DND-41 (cell line): ENCODE data around the gene ATP10A.
"Not testable (repeated sequence)": the region's sequence is repeated elsewhere in the genome, so short reads cannot be mapped to it uniquely, and the experiment has no call there.

Experiments used
- ATAC-seq: fragments of 200-7000 bp; cut with Tn5 transposase; 3 replicates; pipeline ENCODE4 v1.9.1; 2021; ENCODE audit warnings: low read depth; ENCODE audit not compliant: insufficient read depth
- DNase-seq: peaks from one replicate; pipeline ENCODE4 v3.0.0-alpha.2; 2020
- H2AFZ ChIP-seq: 2 replicates; pipeline ENCODE4 v1.6.0; 2012; ENCODE audit warnings: low read depth, low read length
- H3K27ac ChIP-seq: 2 replicates; pipeline ENCODE4 v1.5.1; 2012; ENCODE audit warnings: low read length, inconsistent platforms
- H3K27me3 ChIP-seq: fragments of 200-600 bp; sonication (generic); 2 replicates; pipeline ENCODE4 v1.6.0; 2012; ENCODE audit warnings: low read length, mild to moderate bottlenecking, inconsistent platforms; ENCODE audit not compliant: insufficient read depth, poor library complexity
- H3K36me3 ChIP-seq: 2 replicates; pipeline ENCODE4 v1.5.1; 2012; ENCODE audit warnings: low read length, inconsistent platforms; ENCODE audit not compliant: insufficient read depth
- H3K4me1 ChIP-seq: 2 replicates; pipeline ENCODE4 v1.5.1; 2012; ENCODE audit warnings: mild to moderate bottlenecking, low read length; ENCODE audit not compliant: insufficient read depth
- H3K4me2 ChIP-seq: 2 replicates; pipeline ENCODE4 v1.6.0; 2012; ENCODE audit warnings: mild to moderate bottlenecking, moderate library complexity, low read length, inconsistent platforms; ENCODE audit not compliant: insufficient read depth
- H3K4me3 ChIP-seq, 2 experiments: fragments of 200-600 bp in 1 of 2; shearing (Covaris generic) in 1 of 2; 2 replicates each; pipeline ENCODE4 v1.5.1; 2012 to 2016; ENCODE audit warnings: inconsistent platforms in 2 of 2, low read length in 2 of 2, mild to moderate bottlenecking in 2 of 2, low read depth in 1 of 2, moderate library complexity in 1 of 2
- H3K79me2 ChIP-seq: 2 replicates; pipeline ENCODE4 v1.6.0; 2012; ENCODE audit warnings: low read length, inconsistent platforms; ENCODE audit not compliant: insufficient read depth
- H3K9ac ChIP-seq: 2 replicates; pipeline ENCODE4 v1.6.0; 2012; ENCODE audit warnings: low read depth, mild to moderate bottlenecking, inconsistent platforms, low read length, moderate library complexity
- H3K9me3 ChIP-seq: 2 replicates; pipeline ENCODE4 v1.5.1; 2012; ENCODE audit warnings: low read length, moderate library complexity, mild to moderate bottlenecking, inconsistent platforms; ENCODE audit not compliant: insufficient read depth, severe bottlenecking
- H4K20me1 ChIP-seq: 2 replicates; pipeline ENCODE4 v1.6.0; 2012; ENCODE audit warnings: low read length; ENCODE audit not compliant: insufficient read depth
- EZH2 ChIP-seq: IDR thresholded peaks from 3 replicates; pipeline ENCODE4 v1.6.1; 2012; ENCODE audit warnings: borderline replicate concordance, low read depth, mild to moderate bottlenecking, moderate library complexity, low read length, inconsistent platforms; ENCODE audit not compliant: severe bottlenecking
- TF ChIP-seq, protein P1 (sequence below): IDR thresholded peaks from 2 replicates; pipeline ENCODE4 v1.5.1; 2012; ENCODE audit warnings: borderline replicate concordance, low read length, moderate library complexity, mild to moderate bottlenecking; ENCODE audit not compliant: poor library complexity, severe bottlenecking; ENCODE audit errors: extremely low read depth

The ATP10A gene

DNA sequence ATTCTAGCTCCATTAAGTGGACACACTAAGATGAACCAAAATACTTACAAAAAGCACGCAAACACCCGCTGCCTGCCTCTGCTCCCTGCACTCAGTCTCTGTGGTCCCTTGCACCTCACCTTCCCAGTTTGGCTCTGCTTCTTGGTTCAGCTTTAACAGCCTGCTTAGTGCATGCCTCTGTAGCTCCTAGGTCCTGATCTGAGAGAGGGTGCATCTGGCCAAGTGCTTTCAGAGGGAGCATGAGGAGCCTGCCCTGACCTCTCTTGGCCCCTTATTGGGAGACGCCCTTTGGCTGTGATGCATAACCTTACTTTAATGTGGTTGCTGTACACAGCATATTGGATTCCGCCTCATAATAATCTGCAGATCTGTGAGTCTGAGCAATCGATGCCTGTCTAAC lies 21.2 kb upstream of the ATP10A start:
- Histone ChIP-seq H3K27ac (no peak overlapping the region), H3K27me3 (no peaks in the 10 kb centered on the region), H4K20me1 (no peaks in the 10 kb centered on the region), H3K79me2 (no peaks in the 10 kb centered on the region), H3K4me3 (no peak overlapping the region), H2AFZ (no peak overlapping the region), H3K36me3 (no peaks in the 10 kb centered on the region), H3K4me2 (no peak overlapping the region), H3K9ac (no peak overlapping the region), H3K9me3 (no peaks in the 10 kb centered on the region), H3K4me1 (no peaks in the 10 kb centered on the region)
- TF ChIP-seq, protein P1, sequence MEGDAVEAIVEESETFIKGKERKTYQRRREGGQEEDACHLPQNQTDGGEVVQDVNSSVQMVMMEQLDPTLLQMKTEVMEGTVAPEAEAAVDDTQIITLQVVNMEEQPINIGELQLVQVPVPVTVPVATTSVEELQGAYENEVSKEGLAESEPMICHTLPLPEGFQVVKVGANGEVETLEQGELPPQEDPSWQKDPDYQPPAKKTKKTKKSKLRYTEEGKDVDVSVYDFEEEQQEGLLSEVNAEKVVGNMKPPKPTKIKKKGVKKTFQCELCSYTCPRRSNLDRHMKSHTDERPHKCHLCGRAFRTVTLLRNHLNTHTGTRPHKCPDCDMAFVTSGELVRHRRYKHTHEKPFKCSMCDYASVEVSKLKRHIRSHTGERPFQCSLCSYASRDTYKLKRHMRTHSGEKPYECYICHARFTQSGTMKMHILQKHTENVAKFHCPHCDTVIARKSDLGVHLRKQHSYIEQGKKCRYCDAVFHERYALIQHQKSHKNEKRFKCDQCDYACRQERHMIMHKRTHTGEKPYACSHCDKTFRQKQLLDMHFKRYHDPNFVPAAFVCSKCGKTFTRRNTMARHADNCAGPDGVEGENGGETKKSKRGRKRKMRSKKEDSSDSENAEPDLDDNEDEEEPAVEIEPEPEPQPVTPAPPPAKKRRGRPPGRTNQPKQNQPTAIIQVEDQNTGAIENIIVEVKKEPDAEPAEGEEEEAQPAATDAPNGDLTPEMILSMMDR = no peak
- TF ChIP-seq EZH2 = no peak
- ATAC-seq = no peak
- no peak for DNase-seq

DNA sequence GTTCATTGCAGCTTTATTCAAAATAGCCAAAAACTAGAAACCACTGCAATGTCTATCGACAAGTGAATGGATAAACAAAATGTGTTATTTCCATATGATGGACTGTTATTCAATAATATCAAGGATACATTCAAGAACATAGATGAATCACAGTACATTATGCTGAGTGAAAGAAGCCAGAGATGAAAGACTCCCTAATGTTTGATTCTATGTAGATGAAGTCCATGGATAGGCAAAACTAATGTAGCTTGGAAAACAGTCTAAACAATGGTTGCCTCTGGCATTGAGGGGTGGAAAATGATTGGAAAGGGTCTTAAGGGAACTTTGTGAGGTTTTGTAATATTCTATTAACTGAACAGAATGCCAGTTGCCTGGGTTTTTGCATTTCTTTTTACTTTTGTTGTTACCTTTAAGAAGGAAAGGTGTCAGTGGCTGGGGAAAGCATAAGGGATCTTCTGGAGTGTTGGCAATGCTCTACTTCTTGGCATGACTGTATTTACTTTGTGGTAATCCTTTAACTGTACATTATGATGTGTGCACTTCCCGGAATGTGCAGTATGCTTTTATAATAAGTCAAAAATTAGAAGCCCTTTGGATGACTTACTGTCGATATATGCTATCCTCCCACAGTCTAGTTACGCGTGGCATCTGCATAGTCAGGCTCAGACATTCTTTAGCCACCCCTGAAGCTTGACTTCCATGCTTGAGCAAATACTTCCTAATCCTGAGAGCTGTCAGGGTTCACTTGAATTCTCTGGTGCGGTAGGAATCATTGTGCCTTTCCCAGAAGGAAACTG lies 20.5 kb upstream of the ATP10A start:
- H4K20me1 ChIP-seq = no peaks in the 10 kb centered on the region
- no peak overlapping the region for H3K4me3 ChIP-seq
- no peak overlapping the region for H2AFZ ChIP-seq
- no peaks in the 10 kb centered on the region for H3K9me3 ChIP-seq
- no peak overlapping the region for H3K27ac ChIP-seq
- no peak overlapping the region for H3K4me2 ChIP-seq
- ATAC-seq (no peak), DNase-seq (no peak)
- no peaks in the 10 kb centered on the region for H3K27me3 ChIP-seq
- H3K79me2 ChIP-seq = no peaks in the 10 kb centered on the region
- H3K4me1 ChIP-seq = no peaks in the 10 kb centered on the region
- TF ChIP-seq, protein P1 = no peak
- no peak for TF ChIP-seq EZH2
- H3K9ac ChIP-seq = no peak overlapping the region
- H3K36me3 ChIP-seq = no peaks in the 10 kb centered on the region

DNA sequence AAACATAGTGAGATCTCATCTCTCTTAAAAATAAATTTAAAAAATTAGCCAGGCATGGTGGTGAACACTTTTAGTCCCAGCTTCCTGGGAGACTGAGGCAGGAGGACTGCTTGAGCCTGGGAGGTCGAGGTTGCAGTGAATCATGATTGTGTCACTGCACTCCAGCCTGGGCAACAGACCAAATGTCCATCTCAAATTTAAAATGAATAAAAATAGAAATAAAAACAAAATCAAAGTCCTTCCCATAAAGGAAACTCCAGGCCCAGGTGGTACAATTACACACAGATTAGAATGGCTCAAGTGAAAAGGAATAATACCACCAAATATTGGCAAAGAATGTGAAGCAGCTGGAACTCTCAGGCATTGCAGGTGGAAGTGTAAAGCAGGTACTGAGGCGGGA lies 19.3 kb upstream of the ATP10A start:
- Histone ChIP-seq H4K20me1 (no peaks in the 10 kb centered on the region), H3K79me2 (no peaks in the 10 kb centered on the region), H3K9me3 (no peaks in the 10 kb centered on the region), H3K9ac (no peak overlapping the region), H3K4me2 (no peak overlapping the region), H3K4me3 (no peak overlapping the region), H3K36me3 (no peaks in the 10 kb centered on the region), H3K4me1 (no peaks in the 10 kb centered on the region), H3K27me3 (no peaks in the 10 kb centered on the region), H3K27ac (no peak overlapping the region), H2AFZ (no peak overlapping the region)
- TF ChIP-seq EZH2 = no peak
- TF ChIP-seq, protein P1 = no peak
- DNase-seq = no peak
- ATAC-seq = no peak

DNA sequence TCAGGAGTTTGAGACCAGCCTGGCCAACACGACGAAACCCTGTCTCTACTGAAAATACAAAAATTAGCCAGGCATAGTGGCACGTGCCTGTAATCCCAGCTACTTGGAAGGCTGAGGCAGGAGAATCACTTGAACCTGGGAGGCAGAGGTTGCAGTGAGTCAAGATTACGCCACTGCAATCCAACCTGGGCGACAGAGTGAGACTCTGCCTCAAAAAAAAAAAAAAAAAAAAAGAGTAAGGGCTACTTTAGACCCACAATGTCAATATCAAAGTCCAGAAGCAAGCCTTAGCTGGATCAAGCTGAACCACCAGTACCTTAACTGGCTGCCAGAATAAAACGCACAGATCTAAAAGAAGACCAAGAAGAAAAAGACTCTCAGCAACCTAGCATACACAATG lies 17.8 kb upstream of the ATP10A start:
- H3K9me3 ChIP-seq, H3K79me2 ChIP-seq, H3K27me3 ChIP-seq, H2AFZ ChIP-seq, H3K4me3 ChIP-seq, H3K27ac ChIP-seq, H3K4me1 ChIP-seq, H3K36me3 ChIP-seq, H3K4me2 ChIP-seq, ATAC-seq, H4K20me1 ChIP-seq, DNase-seq, H3K9ac ChIP-seq: not testable (repeated sequence)
